GM18517 (cell line): Measurements from ENCODE around the gene SHC3.
"Not testable (repeated sequence)": the region's sequence is repeated elsewhere in the genome, so short reads cannot be mapped to it uniquely, and the experiment has no call there.

ENCODE experiments used
- ATAC-seq: cut with Tn5 transposase; IDR thresholded peaks from one replicate; pipeline ENCODE4 v1.9.1; 2021; ENCODE audit warnings: mild to moderate bottlenecking, moderate library complexity; ENCODE audit not compliant: unreplicated experiment

SHC3 gene, protein sequence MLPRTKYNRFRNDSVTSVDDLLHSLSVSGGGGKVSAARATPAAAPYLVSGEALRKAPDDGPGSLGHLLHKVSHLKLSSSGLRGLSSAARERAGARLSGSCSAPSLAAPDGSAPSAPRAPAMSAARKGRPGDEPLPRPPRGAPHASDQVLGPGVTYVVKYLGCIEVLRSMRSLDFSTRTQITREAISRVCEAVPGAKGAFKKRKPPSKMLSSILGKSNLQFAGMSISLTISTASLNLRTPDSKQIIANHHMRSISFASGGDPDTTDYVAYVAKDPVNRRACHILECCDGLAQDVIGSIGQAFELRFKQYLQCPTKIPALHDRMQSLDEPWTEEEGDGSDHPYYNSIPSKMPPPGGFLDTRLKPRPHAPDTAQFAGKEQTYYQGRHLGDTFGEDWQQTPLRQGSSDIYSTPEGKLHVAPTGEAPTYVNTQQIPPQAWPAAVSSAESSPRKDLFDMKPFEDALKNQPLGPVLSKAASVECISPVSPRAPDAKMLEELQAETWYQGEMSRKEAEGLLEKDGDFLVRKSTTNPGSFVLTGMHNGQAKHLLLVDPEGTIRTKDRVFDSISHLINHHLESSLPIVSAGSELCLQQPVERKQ

DNA sequence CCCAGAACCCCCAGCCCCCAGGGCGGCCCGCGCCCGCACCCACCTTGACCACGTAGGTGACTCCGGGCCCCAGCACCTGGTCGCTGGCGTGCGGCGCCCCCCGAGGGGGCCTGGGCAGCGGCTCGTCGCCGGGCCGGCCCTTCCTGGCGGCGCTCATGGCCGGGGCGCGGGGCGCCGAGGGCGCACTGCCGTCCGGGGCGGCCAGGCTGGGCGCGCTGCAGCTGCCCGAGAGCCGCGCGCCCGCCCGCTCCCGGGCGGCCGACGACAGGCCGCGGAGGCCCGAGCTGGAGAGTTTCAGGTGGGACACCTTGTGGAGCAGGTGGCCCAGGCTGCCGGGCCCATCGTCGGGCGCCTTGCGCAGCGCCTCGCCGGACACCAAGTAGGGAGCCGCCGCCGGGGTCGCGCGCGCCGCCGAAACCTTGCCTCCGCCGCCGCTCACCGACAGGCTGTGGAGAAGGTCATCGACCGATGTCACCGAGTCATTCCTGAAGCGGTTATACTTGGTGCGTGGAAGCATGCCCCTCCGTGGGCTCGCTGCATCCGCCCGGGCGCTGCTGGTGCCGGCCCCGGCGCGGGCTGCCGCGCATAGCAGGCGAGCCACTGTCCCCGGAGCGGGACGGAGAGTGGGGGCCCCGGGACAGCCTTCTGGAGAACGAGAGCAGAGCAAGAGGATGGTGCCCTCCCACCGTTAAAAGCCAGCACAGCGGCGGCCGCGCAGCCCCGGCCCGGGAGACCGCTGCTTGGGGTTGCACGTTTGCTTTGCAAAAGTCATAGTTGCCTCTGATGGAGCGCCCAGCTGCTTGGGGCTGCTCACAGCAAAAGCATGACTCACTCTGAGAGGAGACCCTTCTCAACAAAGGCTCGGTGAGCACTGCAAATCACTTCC is at the start of gene SHC3:
Gene SHC3 (minus strand): TSS at position 875 of the 886 bp plus-strand sequence. CDS start 358 bp downstream, at position 517.
- no peak for ATAC-seq

- ATAC-seq: no peak
Measured at GRCh38 chr9:89225991-89226471, 47.4 kb upstream of the SHC3 start.

GRCh38 chr9:89225587-89225986 is 47.0 kb upstream of the SHC3 start:
- ATAC-seq: no peak

GRCh38 chr9:89225036-89225435 is 46.4 kb upstream of the SHC3 start:
- ATAC-seq: no peak

GRCh38 chr9:89224633-89225032 is 46.0 kb upstream of the SHC3 start:
- ATAC-seq: no peak

DNA sequence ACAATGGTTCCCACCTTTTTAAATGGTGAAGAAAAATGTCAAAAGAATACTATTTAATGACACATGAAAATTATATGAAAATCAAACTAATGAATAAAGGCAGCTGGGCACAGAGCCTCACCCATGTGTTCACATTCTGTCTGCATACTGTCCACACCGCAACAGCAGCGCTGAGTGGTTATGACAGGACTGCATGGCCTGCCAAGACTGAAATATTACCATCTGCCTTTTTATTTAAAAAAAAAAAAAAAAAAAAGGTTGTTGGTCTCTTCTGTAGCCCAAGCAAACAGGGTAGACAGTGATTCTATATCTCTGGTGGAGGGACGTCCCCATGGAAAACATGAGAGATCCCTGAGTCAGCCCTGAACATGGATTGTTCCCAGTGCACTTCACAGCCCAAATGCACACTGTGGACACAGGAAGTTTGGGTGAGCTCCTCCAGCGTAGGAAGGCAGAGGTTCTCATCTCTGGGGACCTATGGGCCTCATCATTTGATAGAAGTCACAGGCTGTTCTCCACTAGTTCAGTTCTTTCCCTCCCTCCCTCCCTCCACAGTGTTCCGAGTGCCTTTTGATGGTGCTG is 44.9 kb upstream of the SHC3 start:
- no peak for ATAC-seq

GRCh38 chr9:89219637-89220036 is 41.0 kb upstream of the SHC3 start:
- ATAC-seq: no peak

DNA sequence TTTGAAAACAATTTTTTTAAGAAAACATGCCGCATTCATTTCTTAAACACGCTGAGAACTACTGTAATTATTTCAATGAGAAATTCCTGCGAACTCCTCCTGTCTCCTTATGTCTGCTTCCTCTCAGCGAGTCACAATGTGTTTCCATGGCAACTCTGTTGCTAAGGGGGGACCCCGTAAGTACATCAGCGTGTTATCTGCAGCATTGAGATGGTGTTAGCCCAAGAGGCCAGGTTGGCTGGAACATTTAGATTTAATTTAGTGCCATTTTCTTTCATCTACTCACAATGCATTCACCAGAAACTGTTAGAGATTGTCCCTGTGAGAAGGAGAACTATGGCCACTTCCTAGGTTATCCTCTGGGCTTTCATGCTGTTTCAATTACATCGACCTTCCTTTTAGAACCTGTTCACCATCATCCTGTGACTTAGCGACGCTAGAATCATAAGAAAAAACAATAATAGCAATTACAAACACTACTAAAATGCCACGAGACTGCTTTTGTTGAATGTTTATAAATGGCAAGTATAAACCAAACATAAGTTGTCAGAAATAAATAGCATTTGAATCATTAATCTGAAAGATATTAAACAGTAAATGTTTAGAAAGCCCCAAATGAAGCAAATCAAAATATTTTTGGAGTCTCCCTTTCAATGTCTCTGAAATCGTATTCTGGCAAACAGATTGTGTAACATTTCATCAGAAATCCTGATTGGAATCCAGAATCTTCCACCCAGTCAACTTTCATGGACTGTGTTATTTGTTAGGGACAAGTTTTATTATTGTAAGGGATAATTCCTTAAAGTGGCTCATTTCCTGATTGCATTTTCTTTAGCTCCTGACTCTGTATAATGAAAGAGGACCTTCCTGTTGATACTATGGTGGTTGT is 39.7 kb upstream of the SHC3 start:
- no peak for ATAC-seq

DNA sequence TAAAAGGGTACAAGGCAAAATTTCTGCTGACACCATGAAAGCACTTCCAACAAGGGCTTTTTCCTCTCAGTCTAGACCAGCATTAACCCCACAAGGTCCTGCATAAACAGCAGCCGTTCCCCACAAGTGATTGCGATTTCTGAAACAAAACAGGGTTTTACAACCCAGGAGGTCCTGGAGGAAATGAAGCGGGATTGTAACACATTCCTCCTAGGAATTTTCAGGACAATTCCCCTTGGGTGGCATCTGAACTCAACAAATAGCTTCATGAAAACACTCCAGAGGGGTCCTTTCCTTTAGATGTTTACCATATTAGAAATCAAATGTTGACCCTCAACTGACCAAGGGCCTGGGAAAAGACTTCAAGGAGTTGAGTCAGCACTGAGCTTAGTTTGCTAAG is 36.7 kb upstream of the SHC3 start:
- no peak for ATAC-seq

- no peak for ATAC-seq
Measured at GRCh38 chr9:89213396-89213880, 34.8 kb upstream of the SHC3 start.

DNA sequence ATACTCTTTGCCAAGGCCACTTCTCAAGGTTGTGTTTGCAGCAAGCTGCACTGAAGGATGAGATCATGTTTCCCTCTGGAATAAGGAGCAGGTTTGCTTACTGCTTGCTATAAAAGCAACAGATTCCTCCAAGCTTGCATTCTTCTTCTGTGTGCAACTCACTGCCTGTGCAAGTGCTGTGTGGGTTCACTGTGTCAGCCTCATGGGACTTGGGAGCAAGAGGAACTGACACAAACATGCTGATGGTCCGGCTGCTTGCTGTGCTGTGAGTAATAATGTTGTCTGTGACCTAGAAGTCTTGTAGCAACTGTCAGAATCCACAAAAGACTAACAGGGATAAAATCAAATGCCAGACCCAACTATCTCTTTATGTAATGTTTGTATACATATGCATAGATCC is 33.6 kb upstream of the SHC3 start:
- ATAC-seq: no peak

- ATAC-seq: not testable (repeated sequence)
Measured at GRCh38 chr9:89209311-89209710, 30.7 kb upstream of the SHC3 start.

DNA sequence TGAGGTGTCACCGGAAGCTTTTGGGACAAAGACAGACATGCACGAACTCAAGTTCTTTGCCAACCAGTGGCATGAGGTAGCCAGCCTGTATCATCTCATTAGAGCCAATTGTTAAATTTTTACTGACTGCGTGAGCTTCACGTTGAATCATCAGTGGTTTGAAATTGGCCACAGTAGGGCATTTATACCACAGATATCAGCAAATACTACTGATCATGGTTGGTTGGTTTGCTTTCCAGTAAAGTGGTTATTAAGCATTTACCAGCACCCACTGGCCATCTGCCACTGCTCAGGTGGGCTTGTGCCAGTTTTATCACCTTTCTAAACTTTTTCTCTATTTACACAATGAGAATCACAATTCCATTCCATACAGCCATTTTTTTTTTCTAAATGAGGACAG is 28.4 kb upstream of the SHC3 start:
- no peak for ATAC-seq

DNA sequence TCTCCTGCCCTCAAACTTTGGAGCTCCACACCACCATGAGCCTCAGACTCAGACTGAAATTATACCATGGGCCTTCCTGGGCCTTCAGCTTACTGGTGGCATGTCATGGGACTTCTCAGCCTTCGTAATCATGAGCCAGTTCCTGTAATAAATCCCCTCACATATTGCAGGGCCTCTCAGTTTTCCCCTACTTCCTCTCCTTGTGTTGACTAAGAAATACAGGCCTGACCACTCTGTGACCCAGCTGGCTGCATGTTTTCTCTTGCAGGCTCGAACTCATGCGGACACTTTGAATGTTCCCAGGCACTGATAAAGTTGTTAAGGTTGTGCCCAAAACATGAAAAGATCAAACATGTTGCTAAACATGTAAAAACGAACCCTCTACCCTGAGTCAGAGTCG is 26.2 kb upstream of the SHC3 start:
- no peak for ATAC-seq

DNA sequence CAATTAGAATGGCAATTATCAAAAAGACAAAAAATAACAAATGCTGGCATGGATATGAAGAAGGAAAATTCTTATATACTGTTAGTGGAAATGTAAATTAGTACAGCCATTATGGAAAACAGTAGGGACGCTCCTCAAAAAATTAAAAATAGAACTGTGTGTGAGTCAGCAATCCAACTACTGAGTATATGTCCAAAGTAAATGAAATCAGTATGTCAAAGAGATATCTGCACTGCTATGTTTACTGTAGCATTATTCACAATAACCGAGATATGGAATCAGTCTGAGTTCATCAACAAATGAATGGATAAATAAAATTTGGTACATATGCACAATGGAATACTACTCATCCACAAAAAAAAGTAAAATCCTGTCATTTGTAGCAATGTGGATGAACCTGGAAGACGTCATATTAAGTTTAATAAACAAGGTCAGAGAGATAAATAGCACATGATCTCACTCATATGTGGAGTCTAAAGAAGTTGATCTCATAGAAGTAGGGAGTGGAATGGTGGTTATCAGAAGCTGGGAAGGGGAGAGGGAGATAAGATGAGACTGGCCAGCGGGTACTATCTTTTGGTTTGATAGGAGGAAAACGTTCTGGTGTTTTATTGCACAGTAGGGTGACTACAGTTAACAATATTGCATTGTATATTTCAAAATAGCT is 16.6 kb upstream of the SHC3 start:
- ATAC-seq: no peak

- no peak for ATAC-seq
Measured at GRCh38 chr9:89194421-89195130, 16.0 kb upstream of the SHC3 start.

GRCh38 chr9:89191004-89191403 is 12.4 kb upstream of the SHC3 start:
- ATAC-seq: no peak

GRCh38 chr9:89189215-89189614 is 10.6 kb upstream of the SHC3 start:
- no peak for ATAC-seq

DNA sequence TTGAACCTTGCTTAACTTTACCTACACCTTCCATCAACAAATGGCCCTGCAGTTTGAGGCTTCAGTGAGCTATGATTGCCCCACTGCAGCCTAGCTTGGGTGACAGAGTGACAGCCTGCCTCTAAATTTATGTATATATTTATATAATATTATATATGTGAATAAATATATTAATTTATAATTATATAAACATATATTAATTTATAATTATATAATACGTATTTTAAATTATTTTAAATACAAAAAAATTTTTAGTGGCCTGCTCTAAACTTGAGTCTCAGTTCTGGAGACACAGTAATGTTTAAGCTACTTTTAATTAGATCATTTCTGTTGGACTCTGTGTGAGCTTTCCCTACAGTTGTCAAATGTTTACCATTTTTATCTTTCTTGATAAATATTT is 9.3 kb upstream of the SHC3 start:
- ATAC-seq: no peak
